Activated CD4-positive, alpha-beta T cell treated with anti-CD3 and anti-CD28 coated beads for 48 hours (primary cell): ENCODE data around the gene GABBR2.
"Not testable (repeated sequence)": the region's sequence is repeated elsewhere in the genome, so short reads cannot be mapped to it uniquely, and the experiment has no call there.

Source experiments
- DNase-seq: peaks from one replicate; pipeline ENCODE4 v3.0.0-alpha.2; 2020

Gene GABBR2

GRCh38 chr9:98591696-98592095, 117.0 kb downstream of the GABBR2 start:
- no peak for DNase-seq

DNA sequence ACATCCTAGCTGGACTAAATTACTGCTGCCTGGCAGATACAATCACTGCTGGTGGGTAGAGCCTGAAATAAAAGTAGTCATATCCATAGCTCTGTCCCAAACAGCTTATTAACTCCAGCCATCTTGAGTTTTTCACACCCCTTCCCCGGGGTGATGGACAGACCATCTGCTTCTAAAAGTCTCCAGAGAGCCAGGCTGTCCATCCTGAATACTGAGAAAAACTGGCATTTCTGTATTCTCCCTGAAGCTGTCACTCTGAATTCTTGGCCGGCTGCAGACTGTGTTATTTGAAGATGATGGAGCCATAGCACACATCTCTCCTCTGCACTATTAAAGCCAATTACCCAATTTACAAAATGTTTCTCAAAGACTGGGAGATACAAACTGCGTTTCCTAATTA, 118.6 kb downstream of the GABBR2 start:
- no peak for DNase-seq

GRCh38 chr9:98589102-98589501, 119.6 kb downstream of the GABBR2 start:
- DNase-seq, result no peak

GRCh38 chr9:98584853-98585438, 123.8 kb downstream of the GABBR2 start:
- DNase-seq, result not testable (repeated sequence)

DNA sequence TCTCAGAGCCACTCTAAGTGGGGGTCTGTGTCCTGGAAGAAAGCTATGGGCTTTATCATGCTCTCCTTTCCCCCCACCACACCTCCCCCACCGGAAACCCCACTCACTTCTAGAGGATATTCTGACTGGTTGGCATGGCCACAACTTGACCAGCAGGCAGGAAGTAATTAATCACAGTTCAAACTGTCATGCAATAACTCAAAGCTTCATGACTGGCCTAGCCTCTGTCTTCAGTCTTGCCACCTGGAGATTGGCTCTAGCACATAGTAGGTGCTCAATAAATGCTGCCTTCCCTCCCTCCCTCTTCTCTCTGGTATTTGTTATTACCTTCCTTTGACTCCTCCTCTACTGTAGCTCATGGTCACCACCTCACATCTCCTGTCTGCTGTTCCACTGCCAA, 124.7 kb downstream of the GABBR2 start:
- peak; percentile 8 for DNase-seq

DNA sequence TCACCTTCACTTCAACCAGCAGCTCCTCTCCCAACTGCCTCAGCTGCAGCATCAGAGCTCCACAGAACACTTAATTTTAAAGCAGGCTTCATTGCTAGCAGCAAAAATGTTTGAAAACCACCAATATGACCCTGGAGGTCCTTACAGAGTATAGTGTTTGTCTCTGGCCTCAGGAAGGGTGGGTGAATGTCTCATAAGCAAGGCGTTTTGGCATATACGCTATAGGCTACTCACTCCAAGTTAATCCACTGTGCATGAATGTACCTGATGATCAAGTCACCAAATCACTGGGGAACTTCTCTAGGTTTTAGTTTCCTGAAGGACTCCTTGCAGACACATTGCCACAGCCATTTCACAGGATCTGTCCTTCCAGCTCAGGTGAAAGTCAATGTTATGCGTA, 125.3 kb downstream of the GABBR2 start:
- DNase-seq, result no peak

DNA sequence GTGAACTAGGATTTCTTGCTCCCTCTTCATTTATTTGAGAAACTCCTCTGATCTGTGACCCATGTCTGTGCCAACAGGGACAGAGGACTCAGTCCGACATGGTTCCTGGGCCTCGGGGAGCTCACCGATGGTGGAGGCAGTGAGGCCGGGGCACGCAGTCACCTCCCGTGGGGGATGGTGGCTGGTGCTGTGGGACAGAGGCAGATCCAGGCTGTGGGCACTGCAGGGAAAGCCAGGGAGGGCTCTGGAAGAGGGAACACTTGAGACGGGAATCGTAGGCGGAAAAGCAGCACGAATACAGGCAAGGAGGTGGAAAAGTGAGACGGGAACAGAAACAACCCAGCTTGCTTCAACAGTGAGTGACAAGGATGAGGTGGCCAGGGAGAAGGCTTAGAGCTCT, 127.8 kb downstream of the GABBR2 start:
- DNase-seq, result no peak

DNA sequence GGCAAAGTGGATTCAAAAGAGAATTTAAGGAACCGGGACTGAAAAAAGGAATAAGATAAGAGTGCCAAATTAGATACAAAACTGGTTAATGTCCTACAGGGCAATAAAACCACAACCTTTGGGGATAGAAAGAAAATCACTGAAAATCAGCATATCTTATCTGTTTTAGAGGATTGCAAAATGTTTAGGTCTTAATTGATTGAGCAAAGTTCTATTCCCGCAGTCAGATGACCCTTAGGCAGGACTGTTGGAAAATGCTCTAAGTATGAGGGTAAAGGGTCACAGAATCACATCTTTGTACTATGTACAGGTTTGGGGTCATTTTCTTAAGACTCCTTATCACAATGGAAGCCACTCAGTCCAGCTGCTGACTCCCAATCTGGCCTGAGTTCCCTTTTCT, 129.0 kb downstream of the GABBR2 start:
- no peak for DNase-seq

- DNase-seq, result no peak
Measured at GRCh38 chr9:98577446-98577845, 131.3 kb downstream of the GABBR2 start.

DNA sequence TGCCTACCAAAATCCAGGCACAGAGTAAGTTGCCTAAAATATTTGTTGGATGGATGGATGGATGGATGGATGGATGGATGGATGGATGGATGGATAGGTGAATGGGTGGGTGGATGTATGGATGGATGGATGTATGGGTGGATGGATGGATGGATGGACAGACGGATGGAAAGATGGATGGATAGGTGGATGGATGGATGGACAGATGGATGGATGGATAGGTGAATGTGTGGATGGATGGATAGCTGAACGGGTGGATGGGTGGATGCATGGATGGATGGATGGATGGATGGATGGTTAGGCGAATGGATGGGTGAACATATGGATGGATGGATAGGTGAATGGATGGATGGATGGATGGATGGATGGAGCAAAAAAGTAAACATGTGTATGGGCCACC, 131.9 kb downstream of the GABBR2 start:
- DNase-seq, result no peak

GRCh38 chr9:98576354-98576753, 132.4 kb downstream of the GABBR2 start:
- no peak for DNase-seq

DNA sequence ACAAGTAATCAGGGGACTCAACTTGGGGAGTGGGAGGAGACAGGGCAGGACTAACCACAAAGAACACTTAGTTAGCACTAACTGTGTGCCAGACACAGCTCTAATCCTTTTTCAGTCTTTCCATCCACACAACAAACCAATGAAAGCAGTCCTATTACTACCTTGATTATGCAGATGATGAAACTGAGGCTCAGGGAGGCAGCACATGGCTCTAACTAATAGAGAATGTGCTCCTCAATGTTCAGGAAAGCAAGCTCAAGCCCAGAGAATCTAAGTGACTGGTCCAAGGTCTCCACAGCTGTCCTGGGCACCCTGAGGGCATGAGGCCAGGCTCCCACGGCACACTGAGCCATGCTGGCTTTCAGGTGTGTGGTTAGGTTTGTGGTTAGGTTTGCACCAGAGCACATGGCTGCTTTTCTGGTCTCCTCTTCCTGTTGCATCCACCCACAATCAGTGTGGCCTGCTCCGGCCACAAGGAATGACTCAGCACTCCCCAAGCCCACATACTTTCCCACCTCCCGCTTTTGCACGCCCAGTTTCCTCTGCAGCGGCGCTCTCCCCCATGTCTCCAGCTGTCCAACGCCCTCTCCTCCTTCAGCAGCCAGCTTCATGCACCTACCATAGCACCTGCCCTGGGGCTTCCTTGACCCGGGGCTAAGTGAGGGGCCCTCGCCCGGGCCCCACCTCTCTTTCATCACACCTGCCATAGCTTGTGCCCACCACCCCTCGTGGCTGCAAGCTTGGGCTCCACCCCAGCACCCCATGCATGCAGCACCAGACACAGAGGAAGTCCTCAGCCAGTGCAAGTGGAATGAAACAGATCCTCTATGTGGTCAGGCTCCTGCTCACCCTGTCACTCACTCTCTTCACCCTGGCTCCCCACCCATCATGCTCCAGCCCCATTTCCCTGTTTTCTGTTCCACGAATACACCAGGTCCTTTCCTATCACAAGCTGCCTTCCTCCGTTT, 133.1 kb downstream of the GABBR2 start:
- DNase-seq, result peak; percentile 49

GRCh38 chr9:98573749-98574278, 134.9 kb downstream of the GABBR2 start:
- DNase-seq, result no peak

GRCh38 chr9:98572796-98573195, 135.9 kb downstream of the GABBR2 start:
- DNase-seq, result no peak

DNA sequence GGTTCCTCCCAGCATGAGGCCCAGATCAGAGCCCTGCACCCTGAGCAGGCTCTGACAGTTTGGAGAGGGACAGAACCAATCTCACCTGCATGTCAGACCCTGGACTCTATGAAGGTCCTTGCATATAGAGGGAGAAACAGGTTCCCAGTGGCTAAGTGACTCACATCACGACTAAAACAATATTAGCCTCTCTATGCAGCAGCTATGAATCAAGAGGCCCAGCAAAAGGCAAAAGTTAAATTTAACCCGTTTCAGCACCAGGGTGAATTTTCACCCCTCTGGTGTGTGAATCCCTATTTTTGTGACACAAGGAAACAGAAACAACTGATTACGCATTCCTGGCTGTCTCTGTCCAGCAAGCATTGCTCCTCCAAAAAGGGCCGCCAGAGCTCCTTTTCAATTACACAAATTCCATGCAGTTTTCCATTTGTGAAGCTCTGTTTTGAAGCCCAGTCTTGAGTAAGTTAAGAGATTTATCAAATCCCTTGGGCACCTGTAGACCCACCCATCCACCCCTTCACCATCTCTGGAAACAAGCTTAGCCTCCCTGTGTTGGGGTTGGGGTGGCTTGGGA, 136.6 kb downstream of the GABBR2 start:
- no peak for DNase-seq

DNA sequence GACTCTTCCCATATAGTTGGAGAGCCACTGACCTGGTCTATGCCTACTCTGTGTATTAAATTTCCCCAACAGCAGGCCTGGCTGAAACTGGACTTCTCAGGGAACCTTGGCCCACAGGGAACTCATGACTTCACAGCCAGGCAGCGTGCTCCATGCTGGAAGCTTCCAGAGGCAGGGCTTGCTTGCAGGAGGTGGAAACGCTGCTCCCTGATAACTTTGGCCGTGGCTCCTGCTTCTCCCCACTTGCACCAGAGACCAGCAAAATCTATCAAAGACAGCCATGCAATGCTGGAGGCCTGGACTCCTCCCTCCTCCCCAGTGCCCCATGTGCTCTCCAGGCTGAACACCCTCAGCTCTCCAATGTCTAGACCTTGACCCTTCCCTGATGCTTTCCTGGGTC, 137.1 kb downstream of the GABBR2 start:
- no peak for DNase-seq

GRCh38 chr9:98570663-98571440, 137.9 kb downstream of the GABBR2 start:
- no peak for DNase-seq

DNA sequence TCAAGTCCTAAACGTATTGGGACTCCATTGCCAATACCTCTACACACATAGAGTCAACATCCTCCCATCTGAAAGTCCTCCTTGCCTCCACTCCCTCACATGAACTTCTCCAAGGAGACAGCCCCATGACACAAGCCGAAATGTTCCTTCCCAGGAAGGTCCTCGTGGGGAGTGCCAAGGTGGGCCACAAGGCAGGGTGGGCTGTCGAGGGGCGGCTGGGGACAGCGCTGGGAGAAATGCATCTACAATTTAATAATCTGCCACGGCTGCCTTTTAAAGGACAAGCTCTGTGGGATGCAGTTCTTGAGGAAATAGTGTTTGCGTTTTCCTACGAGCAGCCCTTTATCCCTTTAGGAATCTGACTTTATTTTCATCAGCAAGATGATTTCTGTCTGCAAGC, 138.7 kb downstream of the GABBR2 start:
- no peak for DNase-seq

DNA sequence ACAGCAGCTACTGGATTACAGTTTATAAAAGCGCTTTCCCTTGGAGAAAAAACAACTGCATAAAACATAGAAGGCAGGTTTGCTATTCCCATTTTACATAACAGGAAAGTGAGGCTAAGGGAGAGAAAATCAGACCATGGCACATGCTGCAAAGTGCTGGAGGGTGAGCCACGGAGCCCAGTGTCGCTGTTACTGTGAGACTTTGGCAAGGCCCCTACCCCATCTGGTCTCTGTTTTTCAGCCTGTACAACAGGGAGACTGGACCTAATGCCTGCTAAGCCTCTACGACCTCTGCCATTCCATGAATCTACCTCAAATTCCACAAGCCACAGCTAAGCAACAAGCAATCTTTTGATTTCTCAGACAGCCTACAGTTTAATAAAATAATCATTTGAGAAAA, 139.2 kb downstream of the GABBR2 start:
- DNase-seq, result no peak

DNA sequence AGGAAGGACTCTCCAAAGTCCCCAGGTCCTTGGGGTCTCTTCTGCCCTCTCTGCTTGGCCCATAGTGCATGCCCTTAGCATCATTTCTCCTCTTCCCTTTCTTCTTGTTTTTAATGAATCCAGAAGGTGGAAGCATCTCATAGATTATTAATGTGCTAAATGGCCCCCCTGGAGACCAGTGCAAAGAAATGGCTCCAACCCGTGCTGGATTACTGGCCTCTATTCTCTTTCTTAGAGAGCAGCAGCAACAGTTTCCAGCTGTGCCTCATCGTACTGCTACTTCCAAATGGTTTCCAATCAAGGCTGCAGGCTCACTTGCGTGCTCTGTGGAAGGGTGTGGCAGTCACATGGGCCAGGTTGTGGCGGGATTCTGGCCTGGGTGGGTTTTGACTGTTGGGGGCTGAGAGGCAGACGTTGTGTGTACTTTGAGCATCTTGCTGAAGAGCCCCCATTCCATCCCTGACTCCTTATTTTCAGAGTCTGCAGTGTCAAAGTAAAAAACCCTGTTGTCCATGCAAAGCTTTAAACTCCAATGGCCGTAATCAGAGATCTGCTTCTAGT, 139.7 kb downstream of the GABBR2 start:
- DNase-seq, result no peak

DNA sequence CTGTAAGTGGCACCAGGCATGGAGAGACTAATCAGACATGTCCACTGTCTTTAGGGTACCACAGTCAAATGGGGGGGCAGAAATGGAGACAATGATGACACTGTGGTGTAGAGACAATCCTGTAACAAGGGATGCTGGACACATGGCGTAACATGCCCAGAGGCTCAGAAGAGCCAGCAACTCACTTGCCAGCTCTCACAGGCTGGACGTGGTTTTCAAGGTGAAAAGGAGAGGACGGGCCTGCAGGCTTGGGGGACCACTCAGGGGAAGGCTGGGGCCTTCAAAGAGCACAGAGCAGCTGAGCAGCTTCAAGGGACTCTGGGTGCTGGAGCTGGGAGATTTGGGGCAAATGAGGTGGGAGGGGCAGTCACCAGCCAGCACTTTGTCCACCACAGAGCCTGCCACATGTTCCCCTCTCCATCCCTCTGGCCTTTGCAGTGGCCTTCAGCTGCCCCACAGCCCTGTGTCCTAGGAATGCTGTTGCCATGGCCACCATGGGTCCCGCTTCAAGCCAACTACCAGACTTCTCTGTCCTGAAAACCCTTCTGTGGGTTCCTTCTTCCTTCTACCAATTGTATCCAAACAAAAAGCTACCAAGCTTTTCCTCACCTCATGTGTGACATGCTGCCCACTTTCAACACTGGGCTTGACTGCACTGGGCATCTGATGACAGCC, 140.4 kb downstream of the GABBR2 start:
- no peak for DNase-seq
